ENCODE measurements around the gene PDGFC.

The PDGFC gene

DNA sequence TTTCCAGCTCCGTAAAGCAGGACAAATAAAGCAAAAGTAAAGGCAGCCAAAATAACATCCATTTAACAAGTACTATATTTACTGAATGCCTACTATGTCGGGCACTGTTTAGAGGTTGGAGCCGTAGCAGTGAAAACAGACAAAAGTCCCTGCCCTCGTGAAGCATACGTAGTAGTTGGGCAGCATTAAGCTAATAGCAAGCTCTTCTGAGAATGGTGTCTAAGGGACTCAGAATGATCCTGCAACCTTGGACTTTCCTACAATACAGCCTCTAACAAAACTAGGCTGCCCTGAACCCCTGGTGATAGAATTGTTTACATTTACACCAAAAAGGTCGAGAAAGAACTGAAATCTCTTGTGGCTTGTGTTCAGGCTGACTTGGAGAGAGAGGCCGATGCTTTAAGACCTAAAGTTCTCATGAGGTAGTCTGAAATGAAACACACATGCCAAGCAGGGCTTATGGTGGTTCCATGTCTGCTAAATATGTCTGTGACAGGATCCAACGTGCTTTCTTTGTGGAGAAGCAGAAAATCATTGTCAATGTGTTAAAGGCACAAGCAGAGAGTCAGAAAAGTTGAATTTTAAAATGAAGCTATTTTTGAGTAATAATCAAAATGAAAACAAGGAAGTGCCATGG lies 898 bp upstream of the PDGFC start:
- DNase-seq = no peak

DNA sequence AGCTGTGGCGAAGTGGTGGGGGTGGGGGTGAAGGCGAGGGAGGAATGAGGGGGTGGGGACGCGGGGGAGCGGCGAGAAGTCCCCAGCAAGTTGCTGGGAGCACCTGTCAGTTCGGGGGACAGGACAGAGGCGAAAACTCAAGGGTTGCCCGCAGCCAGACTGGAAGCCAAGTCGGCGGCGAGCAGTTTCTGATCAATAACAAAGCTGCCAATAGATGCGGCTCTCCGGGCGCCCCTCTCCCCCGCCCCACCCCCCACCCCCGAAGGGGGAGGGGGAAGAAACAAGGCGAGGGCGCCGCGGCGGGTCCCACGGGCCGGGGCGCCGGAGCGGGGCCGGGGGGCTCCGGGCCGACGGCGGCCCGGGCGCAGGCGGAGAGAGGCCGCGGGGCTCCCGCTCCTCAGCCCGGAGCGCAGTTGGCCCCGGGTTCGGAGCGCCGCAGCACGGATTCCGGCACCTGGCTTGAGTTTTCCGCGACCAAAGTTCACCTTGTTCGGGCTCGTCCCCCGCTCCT lies 379 bp downstream of the PDGFC start:
- no peak for DNase-seq

- no peak for DNase-seq
Observed at GRCh38 chr4:156970501-156971164, 966 bp downstream of the PDGFC start.

DNA sequence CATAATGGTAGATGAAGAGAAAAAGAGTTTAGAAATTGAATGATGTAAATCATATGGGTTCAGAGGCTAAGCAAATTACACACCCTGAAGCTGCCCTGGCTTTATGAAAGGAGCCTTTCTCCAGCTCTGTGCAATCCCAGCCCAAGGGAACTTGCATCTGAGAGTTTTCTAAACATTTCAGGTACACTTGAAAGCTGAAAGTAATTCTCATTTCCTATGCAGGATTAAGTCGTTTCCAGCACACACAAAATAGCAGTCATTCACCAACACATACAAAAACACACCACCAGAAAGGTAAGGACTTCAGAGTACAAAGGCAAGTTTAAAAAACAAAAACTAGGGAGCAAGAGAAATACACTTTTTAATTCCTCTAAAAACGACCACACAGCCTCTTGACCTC lies 1.7 kb downstream of the PDGFC start:
- no peak for DNase-seq

GRCh38 chr4:156969101-156969500 lies 2.5 kb downstream of the PDGFC start:
- no peak for DNase-seq

- no peak for DNase-seq
Observed at GRCh38 chr4:156968479-156968984, 3.1 kb downstream of the PDGFC start.

- DNase-seq = no peak
Observed at GRCh38 chr4:156966836-156967235, 4.8 kb downstream of the PDGFC start.

DNA sequence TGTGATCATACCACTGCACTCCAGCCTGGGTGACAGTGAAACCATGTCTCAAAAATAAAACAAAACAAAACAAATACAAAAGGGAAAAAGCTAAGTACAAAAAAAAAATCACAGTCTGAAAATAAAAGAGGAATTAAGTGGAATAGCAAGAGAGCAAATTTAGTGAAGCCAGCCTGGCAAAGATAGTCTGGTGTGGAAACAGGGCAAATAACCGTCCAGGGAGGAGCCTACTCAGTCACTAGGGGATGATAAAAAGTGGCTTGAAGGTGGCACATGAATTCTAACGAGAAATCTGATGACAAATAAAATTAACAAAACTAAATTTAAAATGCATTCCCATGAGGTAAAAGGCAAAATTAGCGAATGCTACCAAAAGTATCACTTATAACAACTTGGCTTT lies 8.2 kb downstream of the PDGFC start:
- no peak for DNase-seq

- no peak for DNase-seq
Observed at GRCh38 chr4:156962528-156962974, 9.0 kb downstream of the PDGFC start.

- no peak for DNase-seq
Observed at GRCh38 chr4:156962058-156962358, 9.6 kb downstream of the PDGFC start.

DNA sequence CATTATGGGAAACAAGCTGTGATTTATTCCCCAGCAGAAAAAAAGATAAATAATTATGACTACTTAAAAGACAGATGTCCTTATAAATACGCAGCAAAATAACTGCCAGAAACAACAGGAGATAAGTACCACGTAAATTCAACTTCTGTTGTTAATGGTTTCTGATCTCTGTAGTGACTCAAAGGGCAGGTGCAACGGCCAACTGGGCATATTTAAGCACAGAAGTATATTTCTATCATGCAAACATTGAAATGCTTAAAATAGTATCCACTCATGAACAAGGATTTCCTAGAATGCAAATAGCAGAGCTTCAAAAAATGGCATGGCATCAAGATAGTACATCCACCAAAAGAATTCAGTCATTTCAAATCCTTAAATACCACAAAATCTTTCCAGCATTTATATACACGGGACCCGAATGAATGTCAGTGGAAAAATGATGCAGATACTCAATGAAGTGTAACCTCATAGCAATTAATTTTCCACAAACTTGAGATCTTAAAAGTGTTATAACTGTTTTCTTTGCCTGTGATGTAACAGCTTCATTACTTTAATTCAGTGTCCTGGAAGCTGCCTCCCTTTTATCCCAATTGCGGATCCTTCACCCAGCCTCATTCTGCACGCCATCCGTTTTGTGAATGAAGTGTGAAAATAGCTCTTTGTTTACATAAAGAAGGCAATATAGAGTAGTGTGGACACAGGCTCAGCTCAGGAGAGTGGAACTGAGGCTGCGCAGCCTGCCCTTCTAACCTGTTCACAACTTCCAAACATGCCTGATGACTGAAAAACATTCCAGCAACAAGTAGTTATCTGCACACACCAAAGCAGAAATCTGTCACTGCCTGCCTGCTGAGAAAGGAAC lies 10.2 kb downstream of the PDGFC start:
- no peak for DNase-seq

DNA sequence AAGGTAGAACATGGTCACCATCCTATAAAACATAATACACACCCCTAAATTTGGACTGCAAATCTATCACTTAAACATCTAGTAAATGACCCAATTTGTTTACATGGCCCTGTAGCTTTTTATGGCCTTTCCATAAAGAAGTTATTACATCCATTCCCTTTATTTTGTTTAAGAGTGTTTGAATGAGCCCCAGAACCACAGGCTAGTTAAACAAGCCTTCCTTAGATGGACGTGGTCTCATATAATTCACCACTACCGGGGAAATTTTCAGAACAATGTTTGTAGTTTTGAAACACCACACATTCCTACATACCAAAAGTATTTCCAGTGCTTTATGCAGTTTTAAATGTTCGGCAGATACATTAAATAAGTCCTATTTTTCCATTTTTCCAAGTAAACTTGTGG lies 12.3 kb downstream of the PDGFC start:
- DNase-seq = no peak

DNA sequence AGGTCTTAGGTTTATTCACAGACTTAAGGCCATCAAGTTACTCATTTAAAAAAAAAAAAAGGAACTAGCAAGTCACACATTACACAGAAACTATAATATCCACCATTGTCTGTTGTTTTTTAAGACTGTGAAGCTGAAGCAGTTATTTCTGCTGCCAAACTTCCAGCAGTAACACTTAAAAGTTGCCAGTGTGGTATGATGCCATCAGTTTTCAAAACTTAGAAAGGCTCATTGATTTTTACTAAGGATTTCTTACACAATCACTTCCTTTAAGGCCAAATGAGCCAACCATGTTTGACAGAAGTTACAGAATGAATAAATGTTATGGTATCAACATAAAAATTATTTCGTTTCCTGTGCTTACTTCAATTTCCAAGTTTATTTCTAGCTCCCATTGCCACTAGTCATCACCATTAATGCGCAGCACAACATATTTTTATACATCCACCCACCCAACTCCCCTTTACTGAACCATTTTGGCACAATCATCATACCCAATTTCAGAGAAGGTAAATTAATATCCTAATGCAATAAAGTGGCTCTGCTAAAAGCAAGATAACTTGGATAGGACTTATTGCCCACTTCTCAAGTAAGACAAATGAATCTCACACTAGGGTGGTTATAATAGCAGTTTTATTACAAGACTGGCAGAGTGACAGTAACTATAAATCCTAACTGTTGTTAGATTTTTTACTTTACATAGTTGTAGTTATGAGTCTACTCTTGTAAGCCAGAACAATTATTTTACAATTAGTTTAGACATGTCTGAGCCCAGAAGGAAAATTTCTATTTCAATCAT lies 13.1 kb downstream of the PDGFC start:
- DNase-seq = no peak

DNA sequence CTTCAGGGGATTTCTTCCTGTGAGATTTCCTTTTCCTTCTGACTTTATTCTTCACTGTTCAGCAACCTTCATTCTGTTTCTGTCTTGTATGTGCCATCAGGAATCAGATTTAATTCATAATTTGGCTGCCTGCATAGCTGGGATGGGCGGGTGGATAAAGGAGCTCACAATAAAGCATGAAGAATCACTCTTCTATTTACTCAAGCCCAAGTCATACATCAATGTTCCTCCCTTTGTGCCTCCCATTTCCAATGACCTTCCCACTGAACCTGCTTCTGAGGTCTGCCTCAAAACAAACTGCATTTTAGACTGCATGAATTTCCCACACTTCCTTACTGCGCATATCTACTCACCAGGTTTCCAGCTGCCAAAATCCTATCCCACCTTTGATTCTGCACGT lies 14.0 kb downstream of the PDGFC start:
- no peak for DNase-seq

DNA sequence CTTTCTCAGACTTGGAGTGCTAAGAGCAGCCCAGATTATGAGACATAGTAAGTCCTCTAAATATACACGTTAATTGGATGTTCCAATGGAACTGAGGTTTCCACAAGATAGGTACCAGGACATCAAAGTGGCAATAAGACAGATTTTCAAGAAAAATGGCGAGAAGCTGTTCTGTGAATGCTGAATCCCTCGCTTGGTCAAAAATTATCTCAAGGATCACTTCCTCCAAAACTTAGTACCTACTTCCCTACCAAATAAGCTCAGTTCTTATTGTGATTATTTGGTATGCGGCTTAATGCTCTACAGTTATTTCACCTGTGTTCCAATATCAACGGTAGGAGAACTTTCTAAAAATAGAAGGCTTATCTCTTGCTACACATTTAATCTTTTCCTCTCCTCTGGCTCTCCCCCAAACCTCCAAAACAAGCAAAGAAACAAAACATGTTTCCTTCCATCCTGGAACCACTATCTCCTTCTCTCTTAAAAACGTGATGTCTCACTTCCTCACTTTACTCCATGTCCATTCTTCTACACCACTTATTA lies 14.7 kb downstream of the PDGFC start:
- DNase-seq = no peak

GRCh38 chr4:156956359-156956758 lies 15.2 kb downstream of the PDGFC start:
- no peak for DNase-seq

DNA sequence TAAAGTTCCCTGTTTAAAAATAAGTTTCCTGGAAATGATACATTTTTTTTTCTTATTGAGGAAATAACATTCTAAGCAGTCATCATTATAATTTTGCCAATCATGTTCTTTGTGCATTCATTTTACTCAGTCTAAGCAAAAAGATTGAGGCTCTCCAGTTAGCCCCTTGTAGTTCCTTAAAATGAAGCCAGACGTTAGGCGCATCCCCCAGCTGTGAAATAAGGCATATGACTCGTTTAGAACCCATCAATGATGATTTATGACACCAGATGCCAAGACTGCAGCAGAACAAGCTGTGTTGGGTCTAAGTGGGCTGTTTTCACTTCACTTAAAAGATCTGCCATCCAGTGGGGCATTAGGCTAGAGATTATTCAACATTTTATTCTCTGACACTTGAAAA lies 17.0 kb downstream of the PDGFC start:
- no peak for DNase-seq

DNA sequence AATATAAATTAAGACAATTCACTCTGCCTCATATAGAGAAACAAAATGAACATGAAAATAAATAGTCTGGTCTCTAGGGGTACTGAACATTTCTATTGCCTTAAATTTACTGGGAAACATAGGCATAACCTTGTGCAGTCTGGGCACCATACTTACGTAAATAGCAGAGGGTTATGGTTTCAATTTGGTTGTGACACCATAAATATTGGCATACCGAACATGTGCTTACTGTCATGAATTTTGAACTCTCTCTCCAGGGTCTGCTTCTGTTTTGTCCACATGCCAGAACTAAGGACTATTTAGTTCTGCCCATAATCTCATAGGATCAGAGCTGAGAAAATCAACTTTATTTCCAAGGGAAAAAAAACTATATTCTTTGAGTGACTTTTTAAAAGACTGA lies 17.6 kb downstream of the PDGFC start:
- no peak for DNase-seq

DNA sequence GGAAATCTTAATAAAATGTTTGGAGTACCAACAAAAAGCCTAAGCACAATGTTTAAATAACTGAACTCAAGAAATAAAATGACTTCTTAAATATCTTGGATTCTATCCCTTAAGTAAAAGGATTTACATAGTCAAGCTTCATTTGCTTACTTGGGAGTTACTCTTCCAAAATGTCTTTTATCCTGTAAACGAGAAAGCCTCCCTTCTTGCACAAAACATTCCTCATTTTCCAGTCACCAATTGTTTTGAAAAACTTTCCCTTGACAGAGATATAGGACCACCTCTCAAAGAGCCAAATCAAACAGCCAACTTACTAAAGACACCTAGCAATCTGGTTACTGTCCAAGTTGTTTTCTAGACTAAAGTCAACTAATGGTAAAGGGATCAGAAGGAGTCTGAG lies 18.6 kb downstream of the PDGFC start:
- DNase-seq = no peak

DNA sequence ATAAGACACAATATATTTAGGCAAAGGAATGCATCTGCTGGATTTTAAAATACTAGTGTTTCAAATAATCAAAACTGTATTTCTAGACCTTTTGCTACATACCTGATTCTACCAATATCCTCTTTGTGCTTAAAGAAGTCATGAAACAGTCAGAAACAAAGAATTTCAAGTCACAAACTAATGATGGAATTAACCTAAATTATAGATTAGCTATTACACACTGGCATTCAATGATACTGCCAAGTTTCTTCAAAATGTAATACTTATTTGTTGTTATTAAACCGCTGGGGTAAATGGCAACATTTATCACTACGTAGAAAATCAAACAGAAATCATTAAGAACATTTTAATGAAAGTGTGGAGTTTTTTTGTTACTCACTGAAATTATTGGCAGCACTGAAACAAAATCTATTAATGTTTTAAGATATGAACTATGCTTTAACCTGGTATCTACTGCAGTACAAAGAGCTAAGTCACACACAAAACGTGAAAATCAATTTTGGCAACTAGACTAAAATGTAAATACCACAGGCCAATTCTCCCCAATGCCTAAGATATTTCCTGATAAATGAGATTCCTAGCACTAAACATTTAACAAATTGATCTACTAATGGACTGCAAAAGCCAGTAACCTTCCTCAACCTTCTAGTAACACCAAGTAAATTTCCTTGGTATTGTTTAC lies 19.4 kb downstream of the PDGFC start:
- no peak for DNase-seq

- DNase-seq = no peak
Observed at GRCh38 chr4:156950948-156951347, 20.7 kb downstream of the PDGFC start.

GRCh38 chr4:156950090-156950489 lies 21.5 kb downstream of the PDGFC start:
- no peak for DNase-seq
